HG03342 (cell line): ENCODE results near the gene LANCL2.

Source experiments
- ATAC-seq: cut with Tn5 transposase; IDR thresholded peaks from one replicate; pipeline ENCODE4 v1.9.1; 2021; ENCODE audit warnings: mild to moderate bottlenecking, moderate library complexity; ENCODE audit not compliant: unreplicated experiment

The LANCL2 gene

DNA sequence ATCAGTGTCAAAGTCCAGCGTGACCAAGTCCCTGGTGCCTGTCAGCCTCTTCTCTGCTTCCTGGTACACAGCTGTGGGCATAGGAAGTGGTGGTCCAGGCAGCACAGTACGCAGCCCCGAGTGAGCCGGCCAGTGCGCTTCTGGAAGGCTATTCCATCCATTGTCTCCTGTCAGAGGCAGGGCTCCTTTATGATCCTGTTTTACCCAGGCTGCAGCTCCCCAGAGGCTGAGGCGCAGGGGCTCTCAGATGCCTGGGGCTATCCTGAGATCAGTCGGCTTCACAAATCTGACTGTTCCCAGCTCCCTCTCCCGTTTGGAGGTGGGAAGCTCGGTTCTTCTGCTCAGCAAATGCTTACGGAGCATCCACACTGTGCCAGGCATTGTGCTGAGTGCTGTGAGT lies 70.3 kb downstream of the LANCL2 start:
- ATAC-seq: no peak

DNA sequence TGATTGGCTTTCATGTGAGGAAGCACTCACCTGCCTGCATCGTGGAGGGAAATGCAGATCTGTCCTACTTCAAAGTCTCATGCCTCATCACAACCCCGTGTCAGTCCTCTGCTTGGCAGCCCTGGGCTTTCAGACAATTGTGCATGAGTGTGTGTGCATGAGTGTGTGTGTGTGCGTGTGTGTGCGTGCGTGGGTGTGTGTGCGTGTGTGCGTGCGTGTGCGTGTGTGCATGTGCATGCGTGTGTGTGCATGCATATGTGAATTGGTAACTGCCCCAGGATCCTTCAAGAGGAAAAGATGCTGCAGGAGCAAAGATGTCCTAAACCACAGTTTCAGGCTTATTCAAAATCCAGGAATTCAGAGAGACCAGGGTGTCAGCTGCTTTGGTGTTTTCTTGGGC lies 71.3 kb downstream of the LANCL2 start:
- ATAC-seq: no peak

DNA sequence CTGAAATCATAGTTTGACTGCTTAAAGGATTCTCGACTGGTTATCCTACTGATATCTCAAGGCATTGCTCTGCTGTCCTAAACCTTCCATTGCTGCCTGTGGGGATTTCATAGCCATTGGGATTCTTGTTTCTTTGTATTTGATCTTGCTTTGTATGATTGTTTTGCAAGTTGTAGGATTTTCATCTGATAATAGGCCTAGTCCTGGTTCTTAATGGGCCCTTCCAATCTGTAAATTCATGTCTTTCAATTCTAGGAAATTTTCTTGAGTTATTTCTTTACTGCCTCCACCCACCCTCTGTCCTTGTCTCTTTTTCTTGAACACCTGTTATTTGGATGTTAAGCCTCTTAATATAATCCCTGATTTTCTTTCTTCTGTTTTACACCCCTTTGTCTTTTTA lies 72.2 kb downstream of the LANCL2 start:
- no peak for ATAC-seq

DNA sequence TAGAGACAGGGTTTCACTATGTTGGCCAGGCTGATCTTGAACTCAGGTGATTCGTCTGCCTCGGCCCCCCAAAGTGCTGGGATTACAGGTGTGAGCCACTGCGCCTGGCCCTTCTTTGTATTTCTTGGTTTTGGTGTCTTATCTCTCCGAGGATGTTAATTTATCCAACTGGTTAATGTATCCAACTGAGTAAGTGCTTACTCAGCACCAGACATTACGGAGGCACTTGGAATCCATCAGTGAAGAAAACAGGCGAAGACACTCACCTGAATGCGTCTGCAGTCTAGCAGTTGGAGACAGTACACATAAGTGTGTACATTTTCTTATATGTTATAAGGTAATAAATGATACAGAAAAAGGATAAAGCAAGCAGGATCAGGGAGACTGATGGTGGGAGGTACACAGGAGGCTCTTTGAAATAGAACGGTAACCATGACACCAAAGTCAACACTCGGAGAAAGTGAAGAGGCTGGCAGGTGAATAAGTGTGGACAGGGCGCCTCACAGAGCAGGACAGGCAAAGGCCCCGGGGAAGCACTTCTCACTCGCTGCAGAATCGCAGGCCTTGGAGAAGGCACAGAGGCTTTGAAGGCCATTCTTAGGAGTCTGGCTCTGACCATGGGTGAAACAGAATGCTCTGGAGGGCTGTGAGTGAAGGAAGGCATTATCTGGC lies 73.1 kb downstream of the LANCL2 start:
- no peak for ATAC-seq

DNA sequence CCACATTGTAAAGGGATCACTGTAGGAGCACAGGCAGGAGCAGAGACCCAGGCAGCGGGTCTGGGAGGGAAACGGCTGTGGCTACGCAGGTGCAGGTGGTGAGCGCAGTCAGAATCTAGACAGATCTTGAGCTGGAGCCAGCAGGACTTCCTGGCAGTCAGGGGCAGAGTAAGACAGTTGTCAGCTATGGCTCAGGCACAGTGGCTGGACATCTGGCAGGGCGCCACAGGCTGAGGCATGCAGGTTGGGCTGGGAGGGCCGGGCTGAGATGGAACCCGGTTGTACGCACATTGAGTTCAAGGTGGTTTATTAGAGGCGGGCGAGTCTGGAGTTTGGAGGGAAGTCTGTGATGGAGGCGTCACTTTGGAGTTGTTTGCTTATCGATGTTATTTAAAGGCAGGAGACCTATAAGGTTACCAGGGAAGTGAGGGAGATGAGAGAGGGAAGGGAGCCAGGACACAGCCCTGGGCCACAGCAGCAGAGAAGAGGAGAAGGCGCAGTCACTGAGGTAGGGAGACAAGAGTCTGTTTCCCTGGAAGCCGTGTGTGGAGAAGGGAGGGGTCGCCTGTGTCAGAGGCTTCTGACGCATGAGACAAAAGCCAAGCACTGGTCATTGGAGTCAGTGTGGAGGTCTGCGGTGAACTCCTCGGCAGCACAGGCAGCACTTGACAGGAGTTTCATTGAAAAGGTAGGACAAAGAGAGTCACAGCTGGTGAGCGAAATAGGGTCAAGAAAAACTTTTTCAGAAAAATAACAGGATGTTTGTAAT lies 73.8 kb downstream of the LANCL2 start:
- no peak for ATAC-seq

DNA sequence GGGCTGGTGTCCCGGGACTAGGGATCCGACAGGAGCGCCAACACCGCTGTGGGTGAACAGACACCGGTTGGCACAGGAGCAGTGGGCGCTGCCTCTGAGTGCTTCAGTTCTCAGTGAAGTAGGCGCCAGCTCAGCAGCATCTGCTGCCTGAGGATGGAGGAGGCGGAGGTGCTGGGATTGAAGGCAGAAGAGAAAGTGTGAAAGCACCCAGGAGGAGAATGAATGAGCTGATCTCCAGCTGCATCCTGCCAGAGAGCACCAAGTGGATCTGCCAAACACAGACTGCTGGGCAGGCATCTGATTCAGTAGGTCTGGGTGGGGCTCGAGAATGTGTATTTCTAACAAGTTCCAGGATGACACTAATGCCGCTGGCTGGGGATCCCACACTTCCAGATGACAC lies 74.5 kb downstream of the LANCL2 start:
- no peak for ATAC-seq

DNA sequence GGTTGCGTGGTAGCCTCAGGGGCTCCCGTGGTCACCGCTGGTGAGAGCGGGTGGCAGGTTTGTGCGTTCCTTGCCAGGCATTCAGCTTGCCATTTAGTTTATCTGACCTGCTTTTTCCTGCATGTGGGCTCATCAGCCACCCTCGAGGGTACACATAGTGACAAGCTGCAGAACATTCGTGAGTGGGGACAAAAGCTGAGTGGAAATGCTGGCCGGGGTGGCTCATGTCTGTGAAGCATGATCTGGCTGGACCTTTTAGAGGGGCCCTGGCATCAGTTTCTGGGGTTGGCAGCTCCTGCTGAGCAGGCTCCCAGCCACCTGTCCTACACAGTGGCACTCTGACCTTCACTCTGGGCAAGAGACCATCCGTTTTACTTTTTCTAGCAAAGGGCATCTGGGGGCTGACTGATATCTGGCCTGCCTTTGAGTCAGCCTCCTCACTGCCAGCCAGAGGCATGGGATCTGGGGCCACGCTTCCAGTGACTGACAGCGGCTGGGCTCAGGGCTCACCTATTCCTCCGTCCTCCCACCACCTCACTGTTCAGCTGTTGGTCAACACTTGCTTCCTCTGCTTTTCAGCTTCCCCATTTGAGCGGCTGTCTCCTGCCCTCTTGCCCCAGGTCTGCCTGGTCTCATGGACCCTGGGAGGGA lies 75.0 kb downstream of the LANCL2 start:
- ATAC-seq: no peak

DNA sequence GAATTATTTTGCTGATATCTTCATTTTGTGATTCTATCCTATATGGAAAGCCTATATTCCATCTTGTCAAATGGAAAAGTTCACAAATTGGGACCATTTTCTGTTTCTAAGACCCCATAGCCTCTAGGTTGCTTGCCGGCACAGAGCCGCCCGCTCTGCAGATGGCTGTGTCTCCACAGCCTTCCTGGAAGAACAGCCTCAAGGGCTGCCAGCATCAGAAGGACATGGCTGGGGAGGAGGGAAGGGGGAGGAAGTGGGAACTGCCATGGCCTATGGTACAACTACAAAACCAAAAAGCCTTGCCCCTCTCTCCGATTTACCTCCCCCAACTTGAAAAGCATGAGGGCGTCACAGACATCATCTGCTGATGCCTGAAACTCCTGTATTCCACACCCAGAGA lies 75.9 kb downstream of the LANCL2 start:
- no peak for ATAC-seq

DNA sequence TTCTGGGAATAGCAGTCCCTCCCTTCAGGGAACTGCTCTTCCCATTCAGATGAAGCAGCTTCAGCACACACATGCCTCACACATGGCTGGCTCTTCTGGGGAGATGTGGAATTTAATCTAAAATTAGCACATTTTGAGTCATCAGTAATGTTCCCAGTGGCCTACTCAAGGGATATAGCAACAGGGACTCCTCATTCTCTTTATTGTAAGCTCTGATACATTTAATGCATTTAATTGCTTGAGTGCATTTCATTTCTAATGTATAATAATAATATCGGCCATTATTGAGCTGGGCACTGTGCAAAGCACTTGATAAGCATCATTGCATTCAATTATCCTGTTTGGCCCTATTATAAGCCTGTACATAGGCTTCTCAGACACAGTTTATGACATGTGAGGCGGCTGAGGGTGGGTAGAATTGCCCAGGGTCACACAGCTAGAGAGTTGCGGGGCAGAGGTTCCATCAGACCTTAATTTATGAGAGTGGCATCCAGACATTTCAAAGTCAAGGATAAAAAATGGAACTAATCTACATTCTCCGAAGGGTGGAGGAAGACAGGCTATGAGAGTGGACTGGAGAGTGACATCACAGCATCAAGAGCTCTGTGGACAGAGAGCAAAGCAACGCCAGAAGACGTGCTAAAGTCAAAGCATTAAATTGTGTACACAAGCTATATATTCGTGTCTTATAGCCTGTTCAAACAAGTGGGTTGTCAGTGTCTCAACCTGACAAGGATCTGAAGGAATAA lies 76.8 kb downstream of the LANCL2 start:
- no peak for ATAC-seq

DNA sequence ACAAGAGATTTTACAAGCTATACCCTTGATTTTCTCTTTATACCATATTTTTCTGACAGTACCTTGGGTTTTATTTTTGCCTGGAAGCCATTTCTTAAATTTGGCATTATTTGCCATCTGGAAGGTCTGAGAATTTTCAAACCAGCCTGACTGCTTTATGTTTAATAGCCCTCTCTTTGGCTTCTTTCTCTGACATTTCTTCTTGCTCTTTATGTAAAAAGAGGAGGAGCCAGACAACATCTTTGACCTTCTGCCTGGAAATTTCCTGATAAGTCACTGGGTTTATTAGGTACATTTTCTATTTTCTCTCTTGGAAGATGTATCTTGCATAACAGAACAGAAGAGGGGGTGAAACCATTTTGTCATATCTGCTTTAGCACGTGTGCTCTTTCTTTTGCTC lies 79.6 kb downstream of the LANCL2 start:
- no peak for ATAC-seq

DNA sequence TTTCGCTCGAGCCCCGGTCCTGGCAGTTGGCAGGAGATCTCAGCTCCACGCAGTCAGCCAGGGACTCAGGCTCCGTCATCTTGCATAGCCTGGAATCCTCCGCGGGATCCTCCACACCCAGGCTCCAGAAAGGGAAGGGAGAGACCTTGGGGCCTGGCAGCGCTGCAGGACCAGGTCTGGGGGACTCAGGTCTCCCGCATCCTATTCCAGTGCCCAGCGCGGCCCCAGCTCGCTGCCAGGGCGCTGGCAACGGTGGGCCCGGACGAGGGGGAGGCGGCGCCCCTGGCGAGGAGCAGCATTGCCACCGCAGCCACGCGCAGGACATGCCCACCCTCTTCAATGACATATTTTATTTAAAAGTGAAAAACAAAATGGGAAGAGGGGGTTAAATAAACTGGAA lies 83.4 kb downstream of the LANCL2 start:
- no peak for ATAC-seq

DNA sequence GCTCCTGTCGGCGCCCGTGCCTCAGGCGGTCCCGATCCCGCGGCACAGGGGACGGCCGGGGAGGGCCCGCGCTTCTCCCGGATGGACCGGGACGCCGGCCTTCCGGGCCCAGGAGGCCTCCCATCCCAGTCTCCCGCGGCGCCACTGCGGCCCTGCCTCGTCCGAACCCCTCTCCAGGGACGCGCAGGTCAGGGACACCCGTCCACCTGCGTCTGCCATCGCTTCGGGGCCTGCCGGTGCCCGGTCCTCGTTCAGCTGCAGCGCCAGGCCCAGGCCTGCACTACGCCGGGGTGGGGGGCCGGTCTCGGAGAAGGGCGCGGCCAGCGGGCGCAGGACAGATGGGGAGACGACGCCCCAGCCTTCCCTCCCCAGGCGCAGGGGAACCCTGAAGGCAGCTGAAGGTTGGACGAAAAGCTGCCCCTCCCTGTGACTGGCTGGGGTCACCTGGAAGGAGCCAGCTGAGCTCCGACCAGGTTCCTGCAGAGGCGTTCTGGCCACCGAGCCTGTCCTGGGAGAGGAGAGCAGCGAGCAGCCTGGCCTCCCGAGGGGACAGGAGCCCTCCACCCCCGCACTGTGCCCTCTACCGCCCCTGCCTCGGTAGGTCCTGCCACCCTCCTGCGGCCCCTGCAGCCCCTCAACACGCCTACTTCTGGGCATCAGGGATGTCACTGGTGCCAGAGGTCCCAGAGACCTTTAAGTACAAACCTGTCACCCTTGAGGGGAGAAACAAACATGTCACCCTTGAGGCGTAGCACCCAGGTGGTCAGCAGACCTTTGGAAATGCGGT lies 84.3 kb downstream of the LANCL2 start:
- ATAC-seq: no peak

DNA sequence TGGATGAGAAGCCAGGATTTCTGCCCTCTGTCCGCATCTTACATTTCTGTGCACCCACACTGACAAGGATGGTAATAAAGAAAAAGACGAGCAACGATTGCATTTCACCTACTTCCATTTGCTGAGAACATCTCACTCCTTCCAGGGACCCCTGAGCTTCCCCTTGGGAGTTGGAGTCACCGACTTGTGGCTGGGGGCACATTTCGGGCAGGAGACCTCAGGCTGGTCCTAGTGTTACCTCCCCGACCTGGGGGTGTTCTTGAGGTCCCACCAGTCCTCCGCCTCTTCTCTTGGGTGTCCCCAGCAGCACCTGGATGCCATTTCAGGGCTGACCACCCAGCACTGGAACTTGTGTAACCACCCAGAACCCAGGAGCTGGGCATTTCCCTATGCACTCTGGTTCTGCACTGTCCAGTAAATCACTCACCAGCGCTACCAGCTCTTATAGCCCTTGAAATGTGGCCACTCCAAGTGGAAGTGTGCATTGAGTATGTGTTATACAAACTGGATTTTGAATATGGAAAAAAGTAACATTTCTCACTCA lies 84.9 kb downstream of the LANCL2 start:
- ATAC-seq: no peak

DNA sequence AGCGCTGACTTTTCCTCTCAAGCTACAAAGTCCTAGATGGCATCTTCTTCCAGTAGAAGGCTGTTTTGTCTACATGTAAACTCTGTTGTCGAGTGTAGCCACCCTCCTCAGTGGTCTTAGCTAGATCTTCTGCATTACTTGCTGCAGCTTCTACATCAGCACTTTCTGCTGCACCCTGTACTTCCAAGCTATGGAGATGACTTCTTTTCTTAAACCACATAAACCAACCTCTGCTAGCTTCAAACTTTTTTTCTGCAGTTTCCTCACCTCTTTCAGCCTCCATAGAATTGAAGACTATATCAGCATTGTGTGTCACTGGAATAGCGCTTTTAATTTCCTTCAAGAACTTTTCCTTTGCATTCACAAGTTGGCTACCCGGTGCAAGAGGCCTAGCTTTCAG lies 87.8 kb downstream of the LANCL2 start:
- no peak for ATAC-seq

DNA sequence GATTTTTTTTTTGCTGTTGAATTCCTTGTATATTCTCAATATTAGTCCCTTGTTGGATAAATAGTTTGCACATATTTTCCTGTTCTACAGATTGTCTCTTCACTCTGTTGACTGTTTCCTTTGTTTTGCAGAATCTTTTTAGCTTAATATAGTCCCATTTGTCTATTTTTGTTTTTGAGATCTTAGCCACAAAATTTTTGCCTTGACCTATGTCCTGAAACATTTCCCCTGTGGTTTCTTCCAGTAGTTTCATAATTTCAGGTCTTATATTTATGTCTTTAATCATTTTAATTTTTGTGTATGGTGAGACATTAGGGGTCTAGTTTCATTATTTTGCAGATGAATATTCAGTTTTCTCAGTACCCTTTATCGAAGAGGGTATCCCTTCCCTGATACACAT lies 92.7 kb downstream of the LANCL2 start:
- ATAC-seq: no peak

DNA sequence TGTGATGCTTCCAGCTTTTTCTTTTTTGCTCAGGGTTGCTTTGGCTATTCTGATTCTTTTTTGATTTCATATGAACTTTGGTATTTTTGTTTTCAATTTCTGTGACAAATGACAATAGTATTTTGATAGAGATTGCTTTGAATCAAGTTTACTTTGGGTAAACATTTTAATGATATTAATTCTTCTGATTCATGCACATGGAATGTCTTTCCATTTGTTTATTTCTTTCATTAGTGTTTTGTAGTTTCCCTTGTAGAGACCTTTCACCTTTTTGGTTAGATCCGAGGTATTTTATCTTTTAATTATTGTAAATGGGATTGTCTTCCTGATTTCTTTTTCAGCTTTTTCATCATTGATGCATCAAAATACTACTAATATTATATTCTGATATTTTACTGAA lies 93.2 kb downstream of the LANCL2 start:
- ATAC-seq: no peak

DNA sequence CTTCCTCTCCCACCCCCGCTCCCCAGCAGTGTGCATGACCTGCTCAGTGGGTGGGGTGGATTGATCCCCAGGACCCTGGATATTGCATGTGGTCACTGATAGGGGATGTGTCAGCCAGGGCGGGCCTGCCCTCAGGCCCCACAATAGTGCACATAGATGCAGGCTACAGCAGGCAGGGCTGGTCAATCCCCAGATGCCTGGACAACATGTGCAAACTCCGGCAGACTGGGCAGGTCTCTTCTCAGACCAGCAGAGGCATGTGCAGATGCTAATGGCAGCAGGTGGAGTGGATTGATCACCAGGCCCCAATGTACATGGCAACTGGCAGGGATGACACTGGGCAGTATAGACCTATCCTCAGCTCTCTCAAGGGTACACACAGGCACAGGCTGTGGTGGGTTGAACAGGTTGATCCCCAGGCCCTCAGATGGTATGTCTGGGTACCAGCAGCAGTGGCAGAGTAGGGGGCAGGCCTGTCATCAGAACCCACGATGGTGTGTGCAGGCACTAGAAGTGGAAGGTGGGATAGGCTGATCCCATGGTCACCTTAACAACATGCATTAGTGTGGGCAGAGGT lies 98.6 kb downstream of the LANCL2 start:
- no peak for ATAC-seq

DNA sequence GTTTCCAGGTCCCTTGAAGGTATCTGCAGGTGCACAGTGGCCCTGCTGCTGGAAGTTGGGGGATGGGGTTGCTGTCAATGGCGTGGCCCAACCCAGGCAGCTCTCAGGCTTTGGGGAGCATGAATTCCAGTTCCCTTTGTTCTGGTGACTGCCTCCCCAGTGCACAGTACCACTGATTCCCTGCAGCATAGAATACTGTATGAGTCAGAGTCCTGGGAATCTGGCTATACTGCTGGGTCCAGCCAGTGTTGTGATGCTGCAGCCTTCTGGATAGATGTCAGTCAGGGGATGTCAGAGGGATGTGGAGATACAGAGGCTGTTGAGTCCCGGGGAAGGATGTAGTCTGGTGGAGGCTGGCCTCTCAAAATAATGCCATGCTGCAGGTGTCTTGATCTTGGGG lies 99.3 kb downstream of the LANCL2 start:
- no peak for ATAC-seq

DNA sequence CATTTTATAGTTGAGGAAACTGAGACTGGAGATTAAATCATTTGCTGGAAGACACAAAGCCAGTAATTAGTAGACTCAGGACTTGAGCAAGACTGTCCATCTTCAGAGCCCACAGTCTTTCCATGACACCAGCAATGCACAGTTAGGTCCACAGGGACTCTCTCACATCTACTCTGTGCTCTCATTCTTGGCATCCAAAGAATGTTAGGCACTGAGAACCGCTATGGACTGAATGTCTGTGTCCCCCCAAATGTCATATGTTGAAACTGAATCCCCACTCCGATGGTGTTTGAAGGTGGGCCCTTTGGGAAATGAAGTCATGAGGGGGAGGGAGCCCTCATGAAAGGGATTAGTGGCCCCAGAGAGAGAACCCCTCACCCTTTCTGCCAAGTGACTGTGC lies 100.6 kb downstream of the LANCL2 start:
- no peak for ATAC-seq

DNA sequence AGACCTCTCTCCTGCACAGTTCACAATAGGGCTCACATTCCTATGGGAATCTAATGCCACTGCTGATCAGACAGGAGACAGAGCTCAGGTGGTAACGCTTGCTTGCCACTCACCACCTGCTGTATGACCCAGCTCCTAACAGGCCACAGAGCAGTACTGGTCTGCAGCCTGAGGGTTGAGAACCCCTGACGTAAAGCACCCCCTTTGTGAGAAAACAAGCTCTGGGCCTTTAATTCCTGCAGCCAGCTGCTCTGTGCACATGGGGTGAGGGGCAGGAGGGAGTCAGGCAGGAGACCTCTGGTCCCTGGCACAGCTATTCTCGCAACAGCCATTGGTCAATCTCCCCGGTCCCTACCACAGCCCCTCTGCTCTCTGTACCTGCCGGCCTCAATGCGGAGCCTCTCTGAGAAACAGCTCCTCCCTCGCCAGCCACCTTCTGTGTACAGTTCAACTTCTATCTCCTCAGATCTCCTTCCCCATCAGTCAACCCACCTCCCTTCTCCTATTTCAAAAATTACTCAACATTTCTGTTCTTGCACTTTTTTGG lies 102.0 kb downstream of the LANCL2 start:
- ATAC-seq: no peak
